NOMO-1 treated with dmso at 0.1 percent for 144 hours (cell line): Measurements from ENCODE around the gene NDST1.

Source experiments
- DNase-seq: peaks from one replicate; lab custom pipeline; 2025; ENCODE audit not compliant: unreplicated experiment; lab: John Stamatoyannopoulos, UW

The NDST1 gene

GRCh38 chr5:150488519-150489359 is 19.2 kb upstream of the NDST1 start:
- DNase-seq = peak; percentile 69

- peak; percentile 69 for DNase-seq
Measured at GRCh38 chr5:150489360-150490295, 18.3 kb upstream of the NDST1 start.

- no peak for DNase-seq
Measured at GRCh38 chr5:150490296-150490669, 17.6 kb upstream of the NDST1 start.

GRCh38 chr5:150490754-150491153 is 17.2 kb upstream of the NDST1 start:
- peak; percentile 16 for DNase-seq

GRCh38 chr5:150491876-150492275 is 16.1 kb upstream of the NDST1 start:
- no peak for DNase-seq

GRCh38 chr5:150492621-150493020 is 15.3 kb upstream of the NDST1 start:
- no peak for DNase-seq

GRCh38 chr5:150496098-150496497 is 11.8 kb upstream of the NDST1 start:
- DNase-seq = no peak

GRCh38 chr5:150496534-150496933 is 11.4 kb upstream of the NDST1 start:
- DNase-seq = no peak

- no peak for DNase-seq
Measured at GRCh38 chr5:150497274-150497988, 10.5 kb upstream of the NDST1 start.

GRCh38 chr5:150497989-150498317 is 10.0 kb upstream of the NDST1 start:
- no peak for DNase-seq

- DNase-seq = no peak
Measured at GRCh38 chr5:150498501-150498900, 9.4 kb upstream of the NDST1 start.

GRCh38 chr5:150498971-150499370 is 9.0 kb upstream of the NDST1 start:
- DNase-seq = no peak

- DNase-seq = no peak
Measured at GRCh38 chr5:150499437-150499956, 8.4 kb upstream of the NDST1 start.

- DNase-seq = no peak
Measured at GRCh38 chr5:150500328-150500841, 7.5 kb upstream of the NDST1 start.

- no peak for DNase-seq
Measured at GRCh38 chr5:150500905-150501304, 7.0 kb upstream of the NDST1 start.

GRCh38 chr5:150502106-150502505 is 5.8 kb upstream of the NDST1 start:
- no peak for DNase-seq

- no peak for DNase-seq
Measured at GRCh38 chr5:150502847-150503246, 5.1 kb upstream of the NDST1 start.

GRCh38 chr5:150503386-150503785 is 4.5 kb upstream of the NDST1 start:
- DNase-seq = no peak

GRCh38 chr5:150503977-150504620 is 3.8 kb upstream of the NDST1 start:
- DNase-seq = no peak

GRCh38 chr5:150505041-150505511 is 2.9 kb upstream of the NDST1 start:
- no peak for DNase-seq
